ENCODE data around the gene HAND2. TPM values are rescaled to one million over a fixed set of nuclear protein-coding genes. Genes with fewer than 3 reads are reported as not detected.

Gene HAND2
- total and polyA plus RNA-seq, 2 of the 8 experiments (the other 6 are each of a cell fraction or from before 2014, with no cell fraction given) = 0.05 TPM; not detected in 1

DNA sequence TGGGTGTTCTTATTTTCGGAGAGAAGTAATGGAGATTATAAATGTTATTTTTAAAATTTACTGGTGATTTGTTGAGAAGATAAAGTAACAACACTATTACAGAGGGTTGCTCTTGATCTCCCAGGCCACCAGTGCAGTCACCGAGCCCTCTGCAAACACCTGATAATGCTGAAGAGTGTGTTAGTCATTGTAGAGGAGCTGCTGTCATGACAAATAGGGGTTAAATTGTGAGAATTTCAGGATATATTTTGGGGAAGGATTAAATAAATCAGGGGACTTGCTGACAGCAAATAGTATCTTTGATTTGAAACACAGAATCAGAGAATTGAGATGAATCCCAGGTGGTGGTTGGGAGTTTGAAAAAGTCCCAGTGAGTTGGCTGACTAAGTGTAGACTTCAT is 16.7 kb upstream of the HAND2 start (continued):
- TF ChIP-seq, protein P1, sequence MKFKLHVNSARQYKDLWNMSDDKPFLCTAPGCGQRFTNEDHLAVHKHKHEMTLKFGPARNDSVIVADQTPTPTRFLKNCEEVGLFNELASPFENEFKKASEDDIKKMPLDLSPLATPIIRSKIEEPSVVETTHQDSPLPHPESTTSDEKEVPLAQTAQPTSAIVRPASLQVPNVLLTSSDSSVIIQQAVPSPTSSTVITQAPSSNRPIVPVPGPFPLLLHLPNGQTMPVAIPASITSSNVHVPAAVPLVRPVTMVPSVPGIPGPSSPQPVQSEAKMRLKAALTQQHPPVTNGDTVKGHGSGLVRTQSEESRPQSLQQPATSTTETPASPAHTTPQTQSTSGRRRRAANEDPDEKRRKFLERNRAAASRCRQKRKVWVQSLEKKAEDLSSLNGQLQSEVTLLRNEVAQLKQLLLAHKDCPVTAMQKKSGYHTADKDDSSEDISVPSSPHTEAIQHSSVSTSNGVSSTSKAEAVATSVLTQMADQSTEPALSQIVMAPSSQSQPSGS (IDR thresholded peaks at IDR 0.05; ENCODE audit: low read length) = no peak
- TF ChIP-seq JUND (IDR thresholded peaks at IDR 0.05; ENCODE audit: low read length) (no peak), SUZ12 (IDR thresholded peaks at IDR 0.05; ENCODE audit: low read length) (no peak), RAD21 (IDR thresholded peaks at IDR 0.05 in 1 of 2, conservative IDR thresholded peaks at IDR 0.05 in 1 of 2; ENCODE audit: low read depth in 2 of 2, low read length in 2 of 2) (no peak), POLR2A (IDR thresholded peaks at IDR 0.05; ENCODE audit: control extremely low read depth in 1 of 2, low read depth in 2 of 2, low read length in 2 of 2) (no peak), TAF1 (IDR thresholded peaks at IDR 0.05; ENCODE audit: low read depth, low read length) (no peak)
